HepG2 (cell line): Measurements from ENCODE around the gene MED12L. TPM values are rescaled to one million over a fixed set of nuclear protein-coding genes. Genes with fewer than 3 reads are reported as not detected.

Source experiments
- ATAC-seq: fragments of 200-7000 bp; cut with Tn5 transposase; 3 replicates; pipeline ENCODE4 v1.9.1; 2020; ENCODE audit warnings: mild to moderate bottlenecking, moderate library complexity
- BruUV-seq: library from RNA; stranded (reverse); fragments of 400-500 nt; replicated peaks from 2 replicates; lab custom pipeline; 2021; lab: Mats Ljungman, UMichigan
- CTCF ChIA-PET: fragments of 300-600 bp; formaldehyde crosslinking; extraction: SDS; loops from one replicate; lab custom pipeline; 2021; ENCODE audit warnings: low total read pairs, inconsistent platforms, low intra/inter-chr PET ratio; lab: Yijun Ruan, JAX
- POLR2A ChIA-PET: fragments of 350-600 bp; sonication (Branson Sonifier 250); formaldehyde crosslinking; loops from one replicate; lab custom pipeline; 2020; ENCODE audit warnings: antibody characterized with exemption, inconsistent platforms; lab: Yijun Ruan, JAX
- DNase-seq: peaks from one replicate; pipeline ENCODE4 v3.0.0-alpha.2; 2015; ENCODE audit warnings: low spot score
- FAIRE-seq: peaks from 3 replicates; lab custom pipeline; 2011; peaks lifted over from hg19 to GRCh38; lab: Jason Lieb, UNC
- H2AFZ ChIP-seq: one replicate; pipeline ENCODE4 v1.6.1; 2011; ENCODE audit warnings: low read length, inconsistent platforms
- H3K27ac ChIP-seq: fragments of 300-600 bp; 3 replicates; pipeline ENCODE4 v1.8.0; 2011; ENCODE audit warnings: mixed run types, mild to moderate bottlenecking, mixed read lengths, low read length, inconsistent platforms; ENCODE audit not compliant: insufficient read depth; ENCODE audit errors: extremely low read length
- H3K27me3 ChIP-seq, 2 experiments: fragments of 200-600 bp in 1 of 2; 2 replicates in 1 of 2; 3 replicates in 1 of 2; pipeline versions ENCODE4 v1.6.0 to v1.8.0; 2011; ENCODE audit warnings: low read length in 2 of 2, mild to moderate bottlenecking in 2 of 2, moderate library complexity in 2 of 2, inconsistent platforms in 1 of 2; ENCODE audit not compliant: insufficient read depth in 2 of 2, control insufficient read depth in 1 of 2
- H3K36me3 ChIP-seq, 2 experiments: fragments of 200-600 bp in 1 of 2; replicated peaks in 1 of 2; 2 replicates in 1 of 2; 3 replicates in 1 of 2; pipeline versions ENCODE4 v1.5.1 to v1.8.0; 2011; ENCODE audit warnings: low read length in 2 of 2, inconsistent platforms in 1 of 2; ENCODE audit not compliant: insufficient read depth in 2 of 2, control insufficient read depth in 1 of 2
- H3K4me1 ChIP-seq: 2 replicates; pipeline ENCODE4 v1.5.1; 2012; ENCODE audit warnings: low read length, inconsistent platforms; ENCODE audit not compliant: insufficient read depth
- H3K4me2 ChIP-seq: 2 replicates; pipeline ENCODE4 v1.6.0; 2011; ENCODE audit warnings: low read depth, low read length, inconsistent platforms
- H3K4me3 ChIP-seq, 3 experiments: fragments of 200-600 bp in 1 of 3; sonication (generic), shearing (Covaris generic) in 1 of 3; replicated peaks in 1 of 3; 2 replicates each; pipeline ENCODE4 v1.5.1; 2011 to 2016; ENCODE audit warnings: low read length in 3 of 3, inconsistent platforms in 2 of 3, low read depth in 2 of 3, mild to moderate bottlenecking in 2 of 3, control low read depth in 1 of 3, mixed read lengths in 1 of 3; ENCODE audit not compliant: insufficient read depth in 1 of 3
- H3K79me2 ChIP-seq: one replicate; pipeline ENCODE4 v1.6.1; 2011; ENCODE audit warnings: low read length, inconsistent platforms; ENCODE audit not compliant: insufficient read depth
- H3K9ac ChIP-seq: 2 replicates; pipeline ENCODE4 v1.6.0; 2011; ENCODE audit warnings: mild to moderate bottlenecking, low read depth, low read length, inconsistent platforms; ENCODE audit not compliant: insufficient read depth
- H3K9me3 ChIP-seq: 2 replicates; pipeline ENCODE4 v1.5.1; 2012; ENCODE audit warnings: mild to moderate bottlenecking, low read length
- H4K20me1 ChIP-seq: 2 replicates; pipeline ENCODE4 v1.6.0; 2011; ENCODE audit warnings: inconsistent platforms, mild to moderate bottlenecking, low read length, moderate library complexity; ENCODE audit not compliant: insufficient read depth
- BCL3 ChIP-seq: sonication (generic); formaldehyde crosslinking; IDR thresholded peaks from 2 replicates; pipeline ENCODE4 v1.5.1; 2020; ENCODE audit warnings: mild to moderate bottlenecking, missing genetic modification reagents, moderate library complexity
- GTF3A ChIP-seq: sonication (generic); formaldehyde crosslinking; conservative IDR thresholded peaks from 2 replicates; pipeline ENCODE4 v1.4.0; 2020; ENCODE audit warnings: mild to moderate bottlenecking, missing genetic modification reagents
- HDAC2 ChIP-seq: sonication (generic); formaldehyde crosslinking; IDR thresholded peaks from 2 replicates; pipeline ENCODE4 v1.4.0; 2020; ENCODE audit warnings: missing genetic modification reagents
- HNRNPK ChIP-seq: fragments of 200-400 bp; formaldehyde crosslinking; IDR thresholded peaks from 2 replicates; pipeline ENCODE4 v1.6.1; 2018; ENCODE audit warnings: low read length, low read depth, moderate library complexity, mild to moderate bottlenecking; ENCODE audit not compliant: poor library complexity, severe bottlenecking
- IRX3 ChIP-seq: sonication (generic); formaldehyde crosslinking; IDR thresholded peaks from 2 replicates; pipeline ENCODE4 v1.8.1; 2023; ENCODE audit warnings: mild to moderate bottlenecking, low read depth, missing genetic modification reagents, borderline replicate concordance
- NBN ChIP-seq: fragments of 450-650 bp; conservative IDR thresholded peaks from 2 replicates; pipeline ENCODE4 v1.6.1; 2017
- NR2F1 ChIP-seq, 2 experiments: fragments of 450-650 bp in 1 of 2; formaldehyde crosslinking in 1 of 2; IDR thresholded peaks; 2 replicates each; pipeline versions ENCODE4 v1.5.0 to v1.6.1; 2016 to 2020; ENCODE audit warnings: mild to moderate bottlenecking in 1 of 2, missing compliant biosample characterization in 1 of 2, missing genetic modification reagents in 1 of 2, moderate library complexity in 1 of 2
- RBM22 ChIP-seq: fragments of 200-400 bp; formaldehyde crosslinking; optimal IDR thresholded peaks from 2 replicates; pipeline ENCODE3; 2017; ENCODE audit warnings: mild to moderate bottlenecking, low read length, moderate library complexity
- SRSF4 ChIP-seq: fragments of 200-400 bp; formaldehyde crosslinking; IDR thresholded peaks from one replicate; pipeline ENCODE4 v1.6.1; 2018; ENCODE audit warnings: mild to moderate bottlenecking, low read depth, low read length, moderate library complexity; ENCODE audit not compliant: poor library complexity, severe bottlenecking
- ZFAT ChIP-seq: sonication (generic); formaldehyde crosslinking; conservative IDR thresholded peaks from 2 replicates; pipeline ENCODE4 v1.8.1; 2023; ENCODE audit warnings: missing genetic modification reagents, inconsistent platforms
- ZNF276 ChIP-seq: sonication (generic); formaldehyde crosslinking; IDR thresholded peaks from 2 replicates; pipeline ENCODE4 v1.4.0; 2020; ENCODE audit warnings: mild to moderate bottlenecking, low read depth, missing genetic modification reagents
- ZNF674 ChIP-seq: sonication (generic); formaldehyde crosslinking; IDR thresholded peaks from 2 replicates; pipeline ENCODE4 v1.5.0; 2020; ENCODE audit warnings: low read depth, mild to moderate bottlenecking, missing genetic modification reagents
- ZNF691 ChIP-seq: sonication (generic); formaldehyde crosslinking; IDR thresholded peaks from 2 replicates; pipeline ENCODE4 v1.4.0; 2020; ENCODE audit warnings: missing genetic modification reagents, low read depth, mild to moderate bottlenecking, borderline replicate concordance
- ZNF75D ChIP-seq: sonication (generic); formaldehyde crosslinking; IDR thresholded peaks from 2 replicates; pipeline ENCODE4 v1.8.1; 2023; ENCODE audit warnings: missing genetic modification reagents, mild to moderate bottlenecking, borderline replicate concordance
- WGBS: methylation state at CpG from one replicate; pipeline ENCODE4 v1.1.6; 2017; ENCODE audit warnings: low lambda C conversion rate; 5-methylcytosine and 5-hydroxymethylcytosine counted together
- in situ Hi-C: cut with HindIII; loops from 2 replicates; pipeline ENCODE4 v1.10.0; 2017; ENCODE audit warnings: low pct_unique_long_range_greater_than_20kb; ENCODE audit not compliant: extremely low pct_ligation_motif_present
- intact Hi-C: fragments of 100-400 bp; cut with micrococcal nuclease; formaldehyde crosslinking; loops from one replicate; pipeline ENCODE4 v1.10.0; 2022; ENCODE audit not compliant: unreplicated experiment
- polyA plus RNA-seq, 8 experiments: library from polyadenylated mRNA; depleted of rRNA in 3 of 8; stranded (reverse) in 7 of 8; unstranded in 1 of 8; fragments of >200 nt; fragmentation: Illumina TruSeq in 4 of 8; extraction: Trizol in 4 of 8; gene quantifications; 2 replicates each; pipeline versions ENCODE4 v1.2.1 to v1.2.3, GENCODE V29; 2011 to 2016; ENCODE audit warnings: low read depth in 4 of 8, missing spikeins in 1 of 8, mixed read lengths in 1 of 8; ENCODE audit not compliant: insufficient read depth in 1 of 8
- total RNA-seq, 5 experiments: library from RNA; depleted of rRNA; stranded (reverse); fragments of >200 nt; fragmentation: Illumina TruSeq; extraction: Trizol; gene quantifications; 2 replicates each; pipeline ENCODE4 v1.2.3, GENCODE V29; 2016; ENCODE audit warnings: low read depth in 1 of 5

MED12L gene
- total and polyA plus RNA-seq, 2 of the 13 experiments (the other 11 are each of a cell fraction or from before 2014, with no cell fraction given) = 0.07 to 0.64 TPM

- H3K27me3 ChIP-seq = peaks cover 2 to 7% of the 10 kb centered on the region in 2 experiments; a peak in 3 of 5 replicates
- ChIA-PET CTCF (interaction anchor here (1.7 to 2.1 kb wide), 4 partner anchors 80 to 359 kb away, joined by 4 to 22 read pairs (median 9); no protein-coding TSS in a partner anchor), POLR2A (no interaction called here)
- intact Hi-C loops (loop anchor here (1.0 to 10.0 kb wide), 6 partner anchors 59 to 622 kb away; partner anchors contain the start of gene MED12L), in situ Hi-C loops (loop anchor here (5.0 kb wide), 1 partner anchor 219 kb away; no protein-coding TSS in a partner anchor)
- H3K27ac ChIP-seq = no peak overlapping the region
- no peak for DNase-seq
- ATAC-seq = no peak
- no peaks in the 10 kb centered on the region for H3K4me1 ChIP-seq
- no peaks in the 10 kb centered on the region for H3K9me3 ChIP-seq
- H3K4me3 ChIP-seq = no peak overlapping the region
- FAIRE-seq = no peak
- 36% methylated on average over 1 of the region's 1 CpG for WGBS
- TF ChIP-seq SRSF4 (no peak), HNRNPK (peak; percentile 10)
- H2AFZ ChIP-seq = no peak overlapping the region
- no peaks in the 10 kb centered on the region for H4K20me1 ChIP-seq
- H3K79me2 ChIP-seq = no peaks in the 10 kb centered on the region
- no peak overlapping the region for H3K9ac ChIP-seq
- no peak overlapping the region for H3K4me2 ChIP-seq
- no TSS peak for BruUV-seq
- H3K36me3 ChIP-seq = no peaks in the 10 kb centered on the region
Observed at GRCh38 chr3:151146731-151147091, 61.2 kb downstream of the MED12L start.

- H3K9ac ChIP-seq = no peak overlapping the region
- no peak overlapping the region for H3K27ac ChIP-seq
- ATAC-seq (no peak), FAIRE-seq (no peak), DNase-seq (no peak)
- ChIA-PET CTCF (interaction anchor here (1.8 kb wide), 1 partner anchor 359 kb away, joined by 4 read pairs; no protein-coding TSS in a partner anchor), POLR2A (no interaction called here)
- peaks cover 2 to 7% of the 10 kb centered on the region in 2 experiments; a peak in 3 of 5 replicates for H3K27me3 ChIP-seq
- no peak overlapping the region for H2AFZ ChIP-seq
- H3K4me2 ChIP-seq = no peak overlapping the region
- H3K36me3 ChIP-seq = no peaks in the 10 kb centered on the region
- WGBS = 41% methylated on average over 3 of the region's 3 CpGs
- in situ Hi-C loops = loop anchor here (5.0 kb wide), 1 partner anchor 220 kb away; no protein-coding TSS in a partner anchor
- intact Hi-C loops = loop anchor here (2.0 to 10.0 kb wide), 3 partner anchors 60 to 622 kb away; partner anchors contain the start of gene MED12L
- peaks cover under 1% of the 10 kb centered on the region; the same call in 1 of the 2 replicates for H3K4me1 ChIP-seq
- no peaks in the 10 kb centered on the region for H3K79me2 ChIP-seq
- no peaks in the 10 kb centered on the region for H4K20me1 ChIP-seq
- BruUV-seq = no TSS peak
- H3K4me3 ChIP-seq = no peak overlapping the region
- H3K9me3 ChIP-seq = no peaks in the 10 kb centered on the region
- no peak for TF ChIP-seq ZNF276
- no peak for TF ChIP-seq RBM22
- TF ChIP-seq ZNF75D (CRISPR knock-in tag) = no peak
- TF ChIP-seq NR2F1 (CRISPR knock-in tag; IDR thresholded peaks at IDR 0.05) = no peak
- no peak for TF ChIP-seq ZFAT
- no peak for TF ChIP-seq IRX3
- no peak for TF ChIP-seq ZNF691 (CRISPR knock-in tag)
- no peak for TF ChIP-seq BCL3 (CRISPR knock-in tag)
- no peak for TF ChIP-seq NBN
- no peak for TF ChIP-seq GTF3A
- TF ChIP-seq HDAC2 (CRISPR knock-in tag) = no peak
- no peak for TF ChIP-seq ZNF674
Observed at GRCh38 chr3:151147299-151147698, 61.8 kb downstream of the MED12L start.
